Mesenteric fat pad (tissue), 1 donor: Measurements from ENCODE around the gene UBE2L3. TPM values are rescaled to one million over a fixed set of nuclear protein-coding genes. Genes with fewer than 3 reads are reported as not detected.
"Not testable (repeated sequence)": the region's sequence is repeated elsewhere in the genome, so short reads cannot be mapped to it uniquely, and the experiment has no call there.

ENCODE experiments used
- DNase-seq: peaks from one replicate; pipeline ENCODE4 v3.0.0-alpha.2; 2020; ENCODE audit warnings: low spot score
- total RNA-seq: library from RNA; stranded (reverse); fragmentation: NEBNext Ultra II Directional; extraction: Animal tissue kit (Norgen Biotek cat#: 25700); gene quantifications from one replicate; pipeline ENCODE4 v1.2.1, GENCODE V29; 2021
- donor health status: DM: yes; HTN: yes; CAD: no.

UBE2L3 gene
- total RNA-seq, 1 donor from 2014 or later = 48.2 TPM

GRCh38 chr22:21642584-21643448 is 75.3 kb downstream of the UBE2L3 start:
- DNase-seq = no peak

GRCh38 chr22:21643533-21644357 is 76.2 kb downstream of the UBE2L3 start:
- DNase-seq = no peak

GRCh38 chr22:21645513-21645912 is 78.0 kb downstream of the UBE2L3 start:
- not testable (repeated sequence) for DNase-seq

GRCh38 chr22:21646608-21647590 is 79.4 kb downstream of the UBE2L3 start:
- no peak for DNase-seq

GRCh38 chr22:21650280-21650679 is 82.8 kb downstream of the UBE2L3 start:
- no peak for DNase-seq

GRCh38 chr22:21650823-21651520 is 83.5 kb downstream of the UBE2L3 start:
- DNase-seq = no peak

GRCh38 chr22:21651521-21652009 is 84.1 kb downstream of the UBE2L3 start:
- DNase-seq = no peak

GRCh38 chr22:21652010-21652546 is 84.6 kb downstream of the UBE2L3 start:
- DNase-seq = peak; percentile 95

- DNase-seq = no peak
Measured at GRCh38 chr22:21652547-21653545, 85.3 kb downstream of the UBE2L3 start.

- DNase-seq = no peak
Measured at GRCh38 chr22:21657020-21657359, 89.5 kb downstream of the UBE2L3 start.

- no peak for DNase-seq
Measured at GRCh38 chr22:21657360-21658032, 90.0 kb downstream of the UBE2L3 start.

GRCh38 chr22:21659864-21660525 is 92.5 kb downstream of the UBE2L3 start:
- DNase-seq = no peak

- DNase-seq = no peak
Measured at GRCh38 chr22:21660904-21661303, 93.4 kb downstream of the UBE2L3 start.

GRCh38 chr22:21661991-21662390 is 94.5 kb downstream of the UBE2L3 start:
- DNase-seq = no peak

GRCh38 chr22:21663738-21664137 is 96.2 kb downstream of the UBE2L3 start:
- DNase-seq = no peak

GRCh38 chr22:21665047-21665851 is 97.7 kb downstream of the UBE2L3 start:
- no peak for DNase-seq

- DNase-seq = no peak
Measured at GRCh38 chr22:21666786-21667185, 99.3 kb downstream of the UBE2L3 start.
